GM18909 (cell line): ENCODE data around the gene LRRC71.
"Not testable (repeated sequence)": the region's sequence is repeated elsewhere in the genome, so short reads cannot be mapped to it uniquely, and the experiment has no call there.

Experiments used
- ATAC-seq: cut with Tn5 transposase; IDR thresholded peaks from one replicate; pipeline ENCODE4 v1.9.1; 2021; ENCODE audit warnings: mild to moderate bottlenecking; ENCODE audit not compliant: unreplicated experiment, poor library complexity

LRRC71 gene

DNA sequence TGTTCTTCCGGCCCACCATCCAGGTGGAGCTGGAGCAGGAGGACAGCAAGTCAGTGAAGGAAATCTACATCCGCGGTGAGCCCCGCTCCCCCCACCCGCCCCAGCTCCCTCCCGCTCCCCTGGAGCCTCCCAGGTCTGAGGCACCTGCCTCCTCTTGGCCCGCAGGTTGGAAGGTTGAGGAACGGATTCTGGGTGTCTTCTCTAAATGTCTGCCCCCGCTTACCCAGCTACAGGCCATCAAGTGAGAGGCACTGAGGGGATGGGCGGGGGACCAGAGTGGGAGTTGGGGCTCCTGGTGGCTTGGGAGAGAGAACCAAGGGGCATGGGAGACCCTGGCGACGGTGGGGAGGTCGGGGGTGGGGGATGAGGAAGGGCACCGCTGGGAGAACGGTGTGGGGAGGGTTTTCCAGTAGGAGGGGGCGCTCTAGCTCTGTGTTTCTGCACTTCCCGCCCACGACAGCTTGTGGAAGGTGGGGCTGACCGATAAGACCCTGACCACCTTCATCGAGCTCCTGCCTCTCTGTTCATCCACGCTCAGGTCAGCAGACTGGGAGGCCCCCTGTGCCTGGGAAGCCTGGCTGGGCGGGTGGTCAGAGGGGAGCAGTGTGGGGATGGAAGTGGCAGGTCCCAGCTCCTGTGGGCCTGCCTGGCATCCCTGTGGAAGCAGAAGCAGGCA, 4.2 kb downstream of the LRRC71 start:
- no peak for ATAC-seq

DNA sequence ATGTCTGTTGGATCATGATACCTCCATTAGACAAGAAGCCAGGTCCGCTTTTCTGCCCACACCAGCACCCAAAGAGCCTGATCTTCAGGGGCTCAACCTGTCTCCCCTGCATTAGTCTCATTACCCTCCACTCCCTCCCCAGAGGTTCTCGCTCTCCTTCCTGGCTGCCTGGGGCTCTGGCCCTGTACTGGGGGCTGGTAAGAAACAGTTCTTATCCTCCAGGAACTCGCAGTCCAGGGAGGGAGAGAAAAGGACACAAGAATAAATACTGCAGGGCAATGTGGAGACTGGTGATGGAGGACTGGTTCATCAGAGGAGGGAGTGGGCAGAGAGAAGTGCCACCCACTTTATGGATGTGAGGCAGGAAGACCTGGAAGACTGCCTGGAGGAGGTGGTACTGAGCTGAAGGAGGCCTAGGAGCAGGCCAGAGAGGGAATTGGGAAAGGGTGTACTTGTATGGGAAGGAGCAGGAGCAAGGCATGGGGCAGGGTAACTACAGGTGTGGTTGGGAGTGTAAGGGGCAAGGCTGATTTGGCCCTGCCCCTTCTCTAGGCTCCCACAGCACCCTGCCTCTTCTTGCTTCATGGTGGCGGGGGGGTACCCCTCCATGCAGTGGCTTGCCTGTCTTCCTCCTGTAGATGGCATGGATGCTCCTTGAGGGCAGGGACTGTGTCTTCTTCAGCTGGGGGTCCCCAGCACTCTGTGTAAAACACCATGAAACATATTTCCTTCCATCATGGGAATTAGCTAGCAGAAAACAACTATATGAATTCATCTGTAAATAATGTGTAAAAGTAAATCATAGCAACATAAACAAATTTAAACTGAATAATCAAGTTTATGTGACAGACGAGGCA, 5.0 kb downstream of the LRRC71 start:
- no peak for ATAC-seq

DNA sequence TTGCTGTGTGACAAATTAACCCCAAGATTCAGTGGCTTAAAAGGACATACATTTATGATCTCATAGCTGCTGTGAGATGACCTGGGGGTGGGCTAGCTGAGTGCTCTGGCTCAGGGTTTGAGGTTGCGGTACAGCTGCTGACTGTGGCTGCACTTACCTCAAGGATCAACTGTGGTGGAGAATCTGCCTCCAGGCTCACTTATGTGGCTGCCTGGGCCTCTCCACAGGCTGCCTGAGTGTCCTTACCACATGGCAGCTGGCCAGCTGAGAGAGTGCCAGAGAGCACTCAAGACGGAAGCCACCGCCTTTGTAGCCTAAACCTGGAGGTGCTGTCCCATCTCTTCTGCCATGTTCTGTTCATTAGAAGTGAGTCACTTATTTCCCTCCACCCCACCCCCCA, 5.7 kb downstream of the LRRC71 start:
- ATAC-seq: no peak

DNA sequence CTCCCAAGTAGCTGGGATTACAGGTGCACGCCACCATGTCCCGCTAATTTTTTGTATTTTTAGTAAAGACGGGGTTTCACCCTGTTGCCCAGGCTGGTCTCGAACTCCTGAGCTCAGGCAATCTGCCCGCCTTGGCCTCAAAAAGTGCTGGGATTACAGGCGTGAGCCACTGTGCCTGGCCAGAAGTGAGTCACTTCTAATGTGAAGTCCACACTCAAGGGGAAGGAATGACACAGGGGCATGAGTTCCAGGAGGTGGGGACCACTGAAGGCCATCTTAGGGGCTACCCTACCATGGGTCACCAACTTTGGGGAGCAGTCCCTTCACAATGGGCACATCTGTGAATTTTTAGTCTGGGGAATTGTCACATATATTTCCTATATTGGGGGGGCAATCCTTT, 6.3 kb downstream of the LRRC71 start:
- ATAC-seq: not testable (repeated sequence)

DNA sequence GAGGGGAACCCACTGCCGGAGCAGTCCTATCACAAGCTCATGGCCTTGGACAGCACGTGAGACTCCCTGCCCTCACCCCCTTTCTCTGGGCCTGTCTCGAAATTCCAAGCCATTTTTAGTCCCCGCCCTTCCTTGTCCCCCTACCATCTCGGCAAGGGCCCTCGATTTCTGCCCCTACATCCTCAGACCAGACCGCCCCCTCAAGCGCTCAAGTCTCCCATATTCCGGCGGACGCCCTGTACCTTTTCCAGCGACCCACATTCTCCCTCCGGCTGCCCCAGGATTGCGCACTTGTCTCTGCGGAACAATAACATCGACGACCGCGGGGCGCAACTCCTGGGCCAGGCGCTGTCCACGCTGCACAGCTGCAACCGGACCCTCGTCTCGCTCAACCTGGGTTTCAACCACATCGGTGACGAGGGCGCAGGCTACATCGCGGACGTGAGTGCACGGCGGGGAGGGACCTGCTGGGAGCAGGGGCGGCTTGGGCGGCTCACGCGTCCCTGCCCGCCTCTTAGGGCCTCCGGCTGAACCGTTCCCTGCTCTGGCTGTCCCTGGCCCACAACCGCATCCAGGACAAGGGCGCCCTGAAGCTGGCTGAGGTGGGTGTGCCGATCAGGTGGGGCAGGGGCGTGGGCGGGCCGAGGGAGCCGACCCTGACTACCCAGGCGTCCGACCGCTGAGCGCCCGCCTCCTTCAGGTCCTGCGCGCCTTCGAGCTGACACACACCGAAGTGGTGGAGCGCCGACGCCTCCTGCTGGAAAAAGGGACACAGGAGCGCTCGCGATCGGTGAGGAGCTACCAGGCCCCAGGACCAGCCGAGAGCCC, 7.0 kb downstream of the LRRC71 start:
- no peak for ATAC-seq

DNA sequence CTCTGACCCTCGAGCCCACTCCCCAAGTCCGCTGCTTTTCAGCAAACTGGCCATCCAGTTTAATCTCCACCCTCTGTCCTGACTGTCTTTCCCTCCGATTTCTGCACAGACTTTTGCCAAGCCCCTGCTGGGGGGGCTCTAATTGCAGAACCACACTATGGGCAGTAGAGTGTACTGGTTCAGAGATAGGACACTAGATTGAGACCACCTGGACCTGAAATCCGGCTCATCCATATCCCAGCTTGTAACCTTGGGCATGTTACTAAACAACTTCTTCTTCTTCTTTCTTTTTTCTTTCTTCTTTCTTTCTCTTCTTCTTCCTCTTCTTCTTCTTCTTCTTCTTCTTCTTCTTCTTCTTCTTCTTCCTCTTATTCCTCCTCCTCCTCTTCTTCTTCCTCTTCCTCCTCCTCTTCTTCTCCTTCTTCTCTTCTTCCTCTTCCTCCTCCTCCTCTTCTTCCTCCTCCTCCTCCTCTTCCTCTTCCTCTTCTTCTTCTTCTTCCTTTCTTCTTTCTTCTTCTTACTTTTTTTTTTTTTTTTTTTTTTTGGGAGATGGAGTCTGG, 7.7 kb downstream of the LRRC71 start:
- ATAC-seq: no peak

DNA sequence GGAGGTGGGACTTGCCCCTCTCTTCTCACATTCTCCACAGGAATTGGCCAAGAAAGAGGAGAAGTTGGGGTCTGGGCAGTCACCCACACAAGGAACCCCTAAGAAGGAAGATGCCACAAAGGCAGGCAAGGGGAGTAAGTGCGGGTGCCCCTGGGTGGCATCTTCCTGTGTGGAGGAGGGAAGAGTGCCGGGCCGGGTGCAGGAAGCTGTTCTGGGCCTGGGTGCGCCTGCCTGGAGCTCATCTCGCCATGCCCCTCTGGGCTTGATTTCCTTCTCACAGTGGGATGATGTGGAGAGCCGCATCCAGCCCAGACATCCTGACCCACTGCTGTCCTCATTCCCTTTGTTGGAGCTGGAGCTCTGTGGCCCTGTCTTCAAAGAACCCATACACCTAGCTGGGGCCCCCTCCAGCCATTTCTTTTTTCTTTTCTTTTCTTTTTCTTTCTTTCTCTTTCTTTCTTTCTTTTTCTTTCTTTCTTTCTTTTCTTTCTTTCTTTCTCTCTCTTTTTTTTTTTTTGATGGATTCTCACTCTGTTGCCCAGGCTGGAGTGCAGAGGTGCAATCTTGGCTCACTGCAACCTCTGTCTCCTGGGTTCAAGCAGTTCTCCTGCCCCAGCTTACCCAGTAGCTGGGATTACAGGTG, 9.3 kb downstream of the LRRC71 start:
- no peak for ATAC-seq

DNA sequence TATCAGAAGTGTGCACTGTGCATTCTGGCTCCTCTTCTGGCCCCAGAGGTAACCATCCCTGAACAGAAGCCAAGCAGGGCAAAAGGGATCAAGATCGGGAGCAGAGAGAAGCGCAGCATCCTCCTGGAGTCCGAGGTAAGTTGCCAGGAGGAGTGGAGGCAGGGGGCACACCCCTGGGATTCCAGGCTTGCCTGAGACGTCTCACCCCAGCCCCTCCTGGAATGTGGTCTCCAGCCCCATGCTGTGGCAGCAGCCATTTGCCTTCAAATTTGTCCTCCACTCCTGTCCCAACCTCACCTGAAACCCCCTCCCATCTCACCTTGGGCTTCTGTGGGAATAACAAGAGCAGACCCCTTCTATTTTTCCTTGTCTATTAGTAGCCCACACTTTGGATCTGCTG, 10.1 kb downstream of the LRRC71 start:
- no peak for ATAC-seq

DNA sequence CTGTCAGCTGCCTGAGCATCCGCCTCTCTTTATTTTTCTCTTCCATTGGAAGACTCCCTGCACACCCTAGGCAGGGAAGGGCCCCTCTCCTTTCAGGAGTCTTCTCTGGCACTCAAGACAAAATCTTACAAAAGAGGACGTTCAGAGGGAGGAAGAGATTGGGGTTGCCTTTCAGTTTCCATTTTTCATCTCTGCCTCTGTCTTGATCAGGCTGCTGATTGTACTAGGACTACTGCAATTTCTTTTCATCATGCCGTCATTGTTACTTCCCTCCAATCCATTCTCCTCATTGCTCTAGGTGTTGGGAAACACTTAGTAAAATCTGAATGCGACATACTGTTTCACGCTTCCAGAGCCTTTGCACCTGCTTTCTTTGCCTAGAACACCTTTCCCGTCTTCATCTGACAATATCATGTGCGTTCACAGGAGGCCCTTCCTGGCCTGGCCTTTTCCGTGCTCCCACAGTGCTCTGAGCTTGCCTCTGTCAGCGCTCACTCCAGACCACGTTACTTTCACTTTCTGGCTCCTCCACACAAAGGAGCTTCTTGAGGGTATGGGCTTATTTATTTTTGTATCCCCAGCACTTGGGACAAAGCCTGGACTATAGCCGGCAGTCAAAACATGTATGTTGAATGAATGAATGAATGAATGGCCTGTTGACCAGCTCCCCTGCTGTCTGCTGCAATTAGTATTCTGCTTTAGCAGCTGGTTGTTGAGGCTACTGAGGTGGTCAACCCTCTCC, 10.9 kb downstream of the LRRC71 start:
- ATAC-seq: no peak

DNA sequence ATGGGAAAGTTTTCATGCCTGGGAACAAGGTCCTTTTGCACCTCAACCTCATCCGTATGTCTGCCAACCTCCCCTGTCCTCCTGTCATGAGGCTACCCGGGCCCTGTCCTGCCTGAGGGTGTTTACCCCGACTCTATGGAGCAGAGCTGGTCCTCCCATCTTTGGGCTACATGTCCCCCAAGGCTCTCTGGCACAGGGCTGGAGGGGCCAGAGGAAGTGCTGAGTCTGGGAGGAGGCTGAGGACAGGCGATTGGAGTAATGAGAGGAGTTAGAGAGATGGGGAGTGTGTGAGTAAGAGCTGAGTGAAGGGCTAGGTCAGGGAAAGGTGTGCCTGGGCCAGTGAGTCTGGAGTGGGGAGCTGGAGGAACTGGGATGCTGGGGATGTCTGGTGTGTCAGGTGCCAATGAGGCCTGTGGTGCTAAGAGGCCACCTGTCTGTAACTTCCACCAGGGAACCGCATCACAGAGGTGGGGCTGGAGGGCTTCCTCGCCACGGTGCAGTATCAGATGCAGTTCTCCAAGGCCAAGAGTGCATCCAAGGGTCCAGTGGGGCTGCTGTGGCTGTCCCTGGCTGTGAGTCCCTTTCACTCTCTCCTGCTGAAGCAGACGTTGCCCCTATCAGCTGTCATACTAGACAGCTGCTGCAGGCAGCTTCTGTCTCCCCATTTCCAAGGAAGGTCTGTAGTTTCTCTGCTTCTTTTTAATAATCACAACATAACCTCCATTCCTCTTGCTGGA, 11.7 kb downstream of the LRRC71 start:
- ATAC-seq: no peak

DNA sequence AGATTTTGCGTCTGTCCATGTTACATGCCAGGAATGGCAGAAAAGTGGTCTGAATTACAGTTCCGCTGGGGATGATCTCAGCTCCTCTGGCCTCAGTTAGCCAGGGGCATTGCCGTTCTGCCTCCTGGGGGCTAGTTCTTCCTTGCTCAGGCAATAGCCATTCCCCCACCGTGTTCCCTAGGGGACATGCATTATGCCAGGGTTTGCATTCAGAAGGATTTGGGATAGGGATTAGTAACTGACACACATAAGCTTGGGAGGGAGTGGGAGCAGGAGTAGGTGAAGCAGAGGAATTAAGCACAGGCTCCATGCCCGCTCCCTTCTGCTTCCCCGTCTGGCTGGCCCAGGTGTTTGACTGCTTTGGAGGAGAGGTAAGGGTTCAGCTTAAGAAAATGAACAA, 12.7 kb downstream of the LRRC71 start:
- ATAC-seq: no peak

DNA sequence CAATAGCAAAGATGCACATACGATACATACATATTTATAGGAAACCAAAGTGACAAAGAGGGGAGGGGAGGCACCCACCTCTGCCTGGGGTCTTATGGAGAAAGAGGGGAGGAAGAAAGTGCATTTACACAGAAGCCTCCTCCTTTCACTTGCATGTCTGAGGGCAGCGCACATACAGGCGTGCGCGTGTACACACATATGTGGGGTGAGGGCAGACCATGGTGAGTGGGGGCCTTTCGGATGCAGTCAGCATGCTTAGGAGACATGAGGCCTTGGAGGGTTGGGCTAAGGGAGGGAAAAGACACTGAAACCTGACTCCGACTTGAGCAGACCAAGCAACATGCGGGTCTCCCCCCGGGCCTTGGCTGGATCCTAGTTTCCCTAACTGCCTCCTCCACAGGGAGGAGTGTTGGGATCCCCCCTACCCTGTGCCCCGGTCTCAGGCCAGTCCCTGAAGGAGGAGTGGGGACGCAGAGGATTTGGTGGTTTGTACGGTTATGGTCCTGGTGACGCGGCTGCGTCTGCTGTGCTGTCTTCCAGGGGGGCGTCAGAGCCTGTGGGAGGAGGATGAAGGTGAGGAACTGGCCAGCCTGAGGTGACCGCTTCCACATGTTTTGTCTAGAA, 15.2 kb downstream of the LRRC71 start:
- no peak for ATAC-seq

DNA sequence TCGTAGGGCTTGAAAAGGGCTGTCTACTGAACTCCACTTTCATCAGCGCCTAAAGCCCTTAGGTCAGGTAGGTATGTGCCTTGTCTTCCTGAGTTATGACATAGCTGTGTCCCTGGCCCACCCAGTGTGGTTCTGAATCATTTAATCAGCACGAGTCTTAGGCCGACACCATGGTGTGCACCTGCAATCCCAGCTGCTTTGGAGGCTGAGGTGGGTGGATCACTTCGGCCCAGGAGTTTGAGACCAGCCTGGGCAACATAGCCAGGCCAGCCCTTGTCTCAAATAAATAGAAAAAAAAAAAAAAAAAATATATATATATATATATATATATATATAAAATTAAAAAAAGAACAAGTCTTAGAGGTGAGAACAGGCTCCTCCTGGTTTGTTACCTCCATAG, 15.8 kb downstream of the LRRC71 start:
- ATAC-seq: no peak

DNA sequence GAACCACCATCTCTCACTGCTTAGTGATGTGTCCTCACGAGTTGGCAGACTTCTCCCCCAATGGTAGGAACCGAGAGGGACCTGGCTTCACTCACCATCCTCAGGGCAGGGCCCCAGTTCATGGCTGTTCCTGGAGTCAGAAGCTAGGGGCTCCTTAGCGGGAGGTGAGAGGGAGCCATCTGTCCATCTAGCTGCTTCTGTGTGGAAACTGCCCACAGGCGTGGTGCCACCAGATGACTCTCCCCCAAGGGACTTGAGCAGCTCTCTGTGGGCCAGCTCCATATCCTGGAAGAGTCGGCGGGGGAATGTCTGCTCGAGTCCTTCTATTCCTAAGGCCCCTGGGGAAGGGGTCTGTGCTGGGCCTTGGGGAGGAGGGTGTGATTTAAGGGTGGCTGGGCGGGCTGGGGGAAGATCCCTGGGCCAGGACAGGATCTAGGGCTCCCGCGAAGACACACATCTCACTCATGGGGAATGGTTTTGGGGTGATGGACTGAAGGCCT, 16.3 kb downstream of the LRRC71 start:
- no peak for ATAC-seq

DNA sequence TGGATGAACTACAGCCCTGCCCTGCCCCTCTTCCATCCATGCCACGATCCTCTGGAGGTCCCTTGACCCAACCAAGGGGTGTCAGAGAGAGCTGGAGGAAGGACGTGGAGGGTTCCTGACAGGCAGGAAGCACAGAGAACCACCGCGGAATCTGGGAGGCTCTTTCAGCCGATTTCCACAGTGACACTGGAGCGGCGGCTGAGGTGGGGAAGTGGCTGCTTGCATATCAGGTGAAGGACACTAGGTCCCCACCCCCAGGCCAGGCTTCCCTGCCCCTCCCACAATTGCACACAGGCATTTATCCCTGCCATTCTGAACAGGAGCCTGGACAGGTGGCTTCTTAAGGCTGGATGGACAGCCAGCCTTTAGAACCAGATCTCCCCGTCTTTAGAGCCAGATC, 17.5 kb downstream of the LRRC71 start:
- ATAC-seq: no peak

DNA sequence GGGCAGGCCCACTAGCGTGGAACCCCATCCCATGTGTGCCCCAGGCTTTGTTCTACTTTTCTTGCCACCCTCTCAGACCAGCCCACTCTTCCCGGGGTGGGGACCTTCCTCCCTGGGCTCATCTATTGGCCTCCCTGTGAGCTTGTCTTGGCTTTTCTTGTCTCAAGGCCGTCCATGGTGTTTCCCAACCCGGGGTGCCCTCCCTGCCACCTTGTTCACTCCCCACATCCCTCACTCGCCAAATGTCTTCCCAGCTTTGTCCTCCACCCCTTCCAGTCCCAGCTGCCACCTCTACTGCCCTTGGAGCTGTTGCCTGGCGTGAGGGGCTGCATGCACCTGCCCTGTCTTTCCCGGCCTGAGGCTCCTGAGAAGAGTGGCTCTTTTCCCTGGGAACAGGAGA, 18.4 kb downstream of the LRRC71 start:
- no peak for ATAC-seq

DNA sequence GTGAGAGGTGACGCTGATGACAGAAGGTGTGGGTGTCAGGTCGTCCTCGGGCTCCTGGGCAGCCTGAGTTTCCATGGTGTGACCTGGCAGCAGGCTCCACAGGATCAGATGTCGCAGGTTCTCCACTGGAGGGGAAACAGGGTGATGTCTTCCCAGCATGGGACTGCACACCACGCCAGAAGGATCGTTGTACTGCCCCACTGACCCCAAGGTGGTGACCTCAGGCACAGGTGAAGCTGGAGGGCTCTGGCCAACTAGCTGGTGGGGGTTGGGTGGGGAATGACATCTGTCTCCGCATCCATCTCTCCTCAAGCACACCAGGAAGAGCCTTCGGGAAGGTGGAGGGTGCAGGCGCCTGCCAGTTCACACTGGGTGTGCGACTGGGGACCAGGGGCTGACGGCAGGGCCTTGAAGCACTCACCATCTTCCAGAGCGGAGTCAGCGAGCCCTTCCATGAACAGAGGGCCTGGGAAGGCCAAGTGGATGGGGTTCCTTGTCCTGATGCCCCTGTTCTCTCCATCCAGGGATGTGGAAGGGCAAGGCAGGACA, 19.4 kb downstream of the LRRC71 start:
- ATAC-seq: no peak

DNA sequence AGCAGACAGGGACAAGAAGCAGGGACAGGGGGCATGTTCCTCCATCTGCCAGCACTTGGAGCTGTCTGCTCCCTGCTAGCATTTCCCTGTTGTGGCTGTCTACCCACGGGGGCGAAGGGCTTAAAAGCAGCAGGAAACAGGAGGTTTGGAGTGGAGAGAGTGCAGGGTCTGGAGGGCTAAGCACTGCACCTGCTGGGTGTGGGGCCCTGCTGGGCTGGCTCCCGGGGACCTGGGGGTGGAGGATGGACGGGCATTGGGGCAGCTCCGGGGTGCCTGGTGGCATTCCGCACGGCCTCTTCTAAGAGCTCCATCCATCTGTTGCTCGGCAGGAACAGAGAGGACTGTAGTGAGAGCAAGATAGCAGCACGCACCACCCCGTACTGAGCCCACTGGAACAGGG, 21.2 kb downstream of the LRRC71 start:
- ATAC-seq: no peak
